Chondrocyte (in vitro differentiated cells): ENCODE results near the gene TOM1L2. TPM values are rescaled to one million over a fixed set of nuclear protein-coding genes. Genes with fewer than 3 reads are reported as not detected.
A peak's percentile ranks its signal among the peaks of the same experiment; 100 is the strongest.

ENCODE experiments used
- DNase-seq: peaks from one replicate; pipeline ENCODE4 v3.0.0; 2021; ENCODE audit warnings: mixed read lengths, low spot score
- H3K27ac Mint-ChIP-seq: one replicate; pipeline ENCODE4 v1.8.0; 2021; ENCODE audit warnings: mild to moderate bottlenecking, moderate library complexity, mixed read lengths; ENCODE audit not compliant: unreplicated experiment
- H3K27me3 Mint-ChIP-seq: 2 replicates; pipeline ENCODE4 v1.8.0; 2021; ENCODE audit warnings: low read depth, mixed read lengths
- H3K36me3 Mint-ChIP-seq: 2 replicates; pipeline ENCODE4 v1.8.0; 2021; ENCODE audit warnings: low read depth, mixed read lengths
- H3K4me1 Mint-ChIP-seq: 2 replicates; pipeline ENCODE4 v1.8.0; 2021; ENCODE audit warnings: low read depth, mild to moderate bottlenecking, mixed read lengths
- H3K4me3 Mint-ChIP-seq: one replicate; pipeline ENCODE4 v1.8.0; 2021; ENCODE audit warnings: mild to moderate bottlenecking, moderate library complexity, mixed read lengths; ENCODE audit not compliant: unreplicated experiment
- H3K9me3 Mint-ChIP-seq: 2 replicates; pipeline ENCODE4 v1.8.0; 2021; ENCODE audit warnings: low read depth, mixed read lengths
- CTCF ChIP-seq: fragments of 200-600 bp; sonication (generic); IDR thresholded peaks from 2 replicates; pipeline ENCODE4 v1.5.0; 2021; ENCODE audit warnings: antibody characterized with exemption, mild to moderate bottlenecking, moderate library complexity
- total RNA-seq: library from RNA; stranded (reverse); gene quantifications from 3 replicates; pipeline ENCODE4 v1.2.1, GENCODE V29; 2021

Gene TOM1L2
- total RNA-seq, 1 donor from 2014 or later = 56.1 TPM

- H3K4me3 Mint-ChIP-seq = no peak overlapping the region
- H3K36me3 Mint-ChIP-seq = peaks cover 6% of the 10 kb centered on the region
- TF ChIP-seq CTCF = no peak
- H3K4me1 Mint-ChIP-seq = peaks cover 37% of the 10 kb centered on the region
- H3K9me3 Mint-ChIP-seq = no peaks in the 10 kb centered on the region
- no peak for DNase-seq
- H3K27ac Mint-ChIP-seq = no peak overlapping the region
- no peaks in the 10 kb centered on the region for H3K27me3 Mint-ChIP-seq
Observed at GRCh38 chr17:17842111-17842876, 129.9 kb downstream of the TOM1L2 start.

DNA sequence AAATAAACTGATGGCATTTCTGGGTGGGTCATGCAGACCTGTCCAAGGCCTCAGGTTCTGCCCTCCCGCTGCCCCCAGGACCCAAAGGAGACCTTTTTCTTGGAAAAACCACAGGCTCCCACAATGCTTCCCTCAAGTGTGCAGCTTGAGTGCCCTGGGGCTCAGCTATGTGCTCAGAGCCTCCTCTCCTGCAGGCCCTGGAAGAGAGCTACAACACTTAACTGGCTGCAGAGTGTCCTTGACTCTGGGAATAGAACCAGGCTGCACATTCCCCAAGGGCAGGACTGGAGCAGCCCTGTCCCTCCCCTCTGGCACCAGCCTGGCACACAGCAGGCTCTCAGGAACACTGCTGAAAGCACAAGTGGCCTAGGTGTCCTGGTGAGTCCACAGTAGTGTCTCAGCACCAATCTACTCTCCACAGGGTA is 130.6 kb downstream of the TOM1L2 start:
- Mint-ChIP-seq H3K4me1 (peaks cover 41% of the 10 kb centered on the region), H3K36me3 (no peaks in the 10 kb centered on the region)

DNA sequence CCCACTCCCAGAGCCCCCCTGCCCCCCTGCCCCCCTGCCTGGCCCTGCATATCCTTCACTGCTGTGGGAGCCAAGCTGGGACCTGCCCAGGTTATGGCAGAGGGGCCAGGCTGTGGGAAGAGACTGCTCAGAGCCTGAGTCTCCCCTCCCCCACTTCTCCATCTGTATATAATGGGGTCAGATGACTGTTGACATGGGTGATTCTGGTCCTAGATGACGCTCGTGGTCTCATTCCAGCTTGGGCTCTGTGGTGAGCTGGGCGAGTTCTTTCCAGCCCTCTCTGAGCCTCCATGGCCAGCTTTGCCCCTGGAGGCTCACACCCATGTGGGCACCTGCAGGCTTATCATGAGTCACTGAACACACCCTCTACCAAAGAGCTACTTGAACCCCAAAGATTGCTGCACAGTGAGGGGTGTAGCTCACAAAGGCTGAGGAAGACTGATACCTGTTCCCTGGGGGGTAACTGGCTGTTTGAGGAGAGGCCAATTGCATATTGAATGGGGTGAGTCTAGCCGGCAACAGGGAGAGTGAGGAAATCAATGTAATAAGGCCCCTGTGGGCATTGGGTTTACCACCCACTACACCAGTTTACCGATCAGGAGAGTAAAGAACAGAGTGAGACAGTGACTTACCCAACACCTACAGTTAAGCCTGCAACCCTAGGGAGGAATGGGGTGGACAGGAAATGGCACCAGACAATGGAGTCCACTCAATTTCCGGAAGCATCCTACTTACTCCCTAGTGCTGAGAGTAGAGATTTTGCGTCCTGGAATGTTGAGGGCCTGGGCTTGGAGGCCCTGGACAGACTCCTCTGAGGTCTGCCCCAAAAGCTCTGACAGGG is 131.2 kb downstream of the TOM1L2 start:
- TF ChIP-seq CTCF = no peak
- Mint-ChIP-seq H3K36me3 (no peaks in the 10 kb centered on the region), H3K27me3 (no peaks in the 10 kb centered on the region), H3K9me3 (no peaks in the 10 kb centered on the region), H3K4me1 (peaks cover 43% of the 10 kb centered on the region), H3K27ac (peak overlapping the region; percentile 87), H3K4me3 (peak overlapping the region; percentile 15)
- DNase-seq = no peak

More for the DNA sequence above, 130.6 kb downstream of the TOM1L2 start:
- H3K27me3 Mint-ChIP-seq = no peaks in the 10 kb centered on the region
- no peak for TF ChIP-seq CTCF
- no peak for DNase-seq
- H3K9me3 Mint-ChIP-seq = no peaks in the 10 kb centered on the region
- peak overlapping the region; percentile 87 for H3K27ac Mint-ChIP-seq
- H3K4me3 Mint-ChIP-seq = no peak overlapping the region

DNA sequence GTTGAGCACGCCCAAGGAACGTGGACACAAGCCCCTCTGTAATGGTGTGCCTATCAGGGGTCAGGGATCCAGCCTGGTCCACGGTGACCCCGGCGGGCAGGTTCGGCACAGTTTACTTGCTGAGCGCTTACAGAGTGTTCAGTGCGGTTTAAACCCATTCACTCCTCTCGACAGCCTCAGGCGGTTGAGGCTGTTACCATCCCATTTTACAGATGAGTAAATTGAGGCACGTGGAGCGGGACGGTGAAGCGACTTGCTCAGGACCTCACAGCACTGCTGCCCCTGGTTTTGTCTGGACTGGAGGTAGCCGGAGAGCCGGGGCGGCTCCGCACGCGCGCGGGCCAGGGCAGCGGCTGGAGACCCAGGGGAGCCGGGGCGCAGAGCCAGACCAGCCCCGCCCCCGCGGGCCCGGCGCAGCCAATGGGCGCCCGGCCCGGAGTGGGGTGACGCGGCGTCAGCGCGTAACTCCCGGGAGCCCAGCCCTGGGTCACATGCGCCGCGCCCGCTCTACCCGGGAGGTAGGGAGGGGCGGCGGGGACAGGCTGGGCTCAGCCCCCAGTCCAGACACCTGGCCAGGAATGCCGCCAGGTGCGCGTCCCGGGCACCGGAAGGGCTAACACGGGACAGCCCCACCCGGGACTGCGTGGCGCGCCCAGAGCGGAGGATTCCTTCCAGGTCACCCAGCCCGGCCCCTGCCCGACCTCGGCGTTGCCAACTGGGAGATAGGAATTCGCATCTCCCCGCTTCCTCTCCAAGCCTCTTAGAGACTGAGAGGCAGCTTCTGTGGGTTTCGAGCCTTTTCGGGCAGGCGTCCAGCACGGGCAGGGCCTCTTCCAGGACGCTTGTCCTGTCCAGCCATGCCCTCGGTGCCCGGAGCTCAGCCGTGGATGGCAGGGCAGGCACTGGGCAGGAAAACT is 132.2 kb downstream of the TOM1L2 start:
- H3K4me3 Mint-ChIP-seq = peak overlapping the region; percentile 56

More for the DNA sequence above, 132.2 kb downstream of the TOM1L2 start:
- Mint-ChIP-seq H3K9me3 (no peaks in the 10 kb centered on the region), H3K27ac (peak overlapping the region; percentile 97), H3K36me3 (no peaks in the 10 kb centered on the region), H3K27me3 (no peaks in the 10 kb centered on the region), H3K4me1 (peaks cover 50% of the 10 kb centered on the region)
- no peak for TF ChIP-seq CTCF
- no peak for DNase-seq
